Measurements from ENCODE around the gene RPS26.

GRCh38 chr12:56017181-56017580 is 24.5 kb upstream of the RPS26 start:
- TF ChIP-seq CTCF (IDR thresholded peaks at IDR 0.05) (no peak), POLR2A (IDR thresholded peaks at IDR 0.05; ENCODE audit: low read depth) (no peak)

Data from esophagus muscularis mucosa (tissue), 3 donors.